Measurements from ENCODE around the gene GNA12.

GNA12 gene

GRCh38 chr7:2821161-2821841 lies 22.8 kb downstream of the GNA12 start:
- Histone ChIP-seq H3K27me3 (replicated peaks; ENCODE audit: control insufficient read depth, insufficient read depth, low read length) (no peaks in the 10 kb centered on the region), H3K9ac (ENCODE audit: low read length) (peak overlapping the region; percentile 36), H3K4me3 (ENCODE audit: low read length) (no peak overlapping the region), H3K9me3 (ENCODE audit: control insufficient read depth, low read length) (no peaks in the 10 kb centered on the region), H3K36me3 (ENCODE audit: control insufficient read depth, insufficient read depth, low read length, severe bottlenecking) (no peaks in the 10 kb centered on the region), H3K4me1 (ENCODE audit: control insufficient read depth, insufficient read depth, low read length) (peaks cover 72% of the 10 kb centered on the region)
- peak; percentile 45 for DNase-seq (ENCODE audit: low read depth)

DNA sequence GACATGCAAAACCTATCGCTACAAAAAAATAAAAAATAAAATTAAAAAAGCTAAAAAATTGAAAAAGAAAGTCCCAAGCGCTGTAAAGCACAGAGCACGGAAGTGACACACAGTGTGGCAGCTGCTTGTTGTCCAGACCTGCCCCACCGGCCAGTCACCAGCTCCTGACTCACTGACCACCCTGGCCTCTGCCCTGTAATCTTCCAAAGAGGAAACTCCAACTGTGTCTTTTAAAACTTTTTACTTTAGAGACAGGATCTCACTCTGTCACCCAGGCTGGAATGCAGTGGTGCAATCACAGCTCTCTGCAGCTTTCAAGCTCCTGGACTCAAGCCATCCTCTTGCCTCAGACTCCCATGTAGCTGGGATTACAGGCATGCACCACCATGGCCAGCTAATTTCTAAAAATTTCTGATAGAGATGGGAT lies 23.6 kb downstream of the GNA12 start:
- no peaks in the 10 kb centered on the region for H3K36me3 ChIP-seq (ENCODE audit: control insufficient read depth, insufficient read depth, low read length, severe bottlenecking)
- H3K4me1 ChIP-seq (ENCODE audit: control insufficient read depth, insufficient read depth, low read length): peaks cover 71% of the 10 kb centered on the region
- no peaks in the 10 kb centered on the region for H3K27me3 ChIP-seq (replicated peaks; ENCODE audit: control insufficient read depth, insufficient read depth, low read length)
- H3K4me3 ChIP-seq (ENCODE audit: low read length): no peak overlapping the region
- no peaks in the 10 kb centered on the region for H3K9me3 ChIP-seq (ENCODE audit: control insufficient read depth, low read length)
- H3K9ac ChIP-seq (ENCODE audit: low read length): peak overlapping the region; percentile 50
- DNase-seq (ENCODE audit: low read depth): peak; percentile 94

DNA sequence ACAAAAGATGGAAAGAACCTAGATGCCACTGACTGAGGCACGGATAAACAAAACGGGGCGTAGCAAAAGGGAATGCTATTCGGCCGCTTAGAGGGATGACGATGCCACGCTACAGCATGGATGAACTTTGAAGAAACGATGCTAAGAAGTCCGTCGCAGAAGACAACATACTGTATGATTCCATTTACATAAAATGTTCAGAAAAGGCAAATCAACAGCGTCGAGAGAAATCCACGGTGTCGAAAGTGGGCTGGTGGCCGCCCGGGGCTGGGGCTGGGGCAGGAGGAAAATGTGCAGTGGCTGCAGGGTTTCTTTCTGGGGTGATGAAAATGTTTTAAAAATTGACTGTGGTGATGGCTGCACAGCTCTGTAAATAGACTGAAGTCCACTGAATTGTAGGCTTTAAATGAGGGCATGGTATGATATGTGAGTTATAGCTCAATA lies 24.1 kb downstream of the GNA12 start:
- Histone ChIP-seq H3K4me3 (ENCODE audit: low read length) (no peak overlapping the region), H3K9ac (ENCODE audit: low read length) (peak overlapping the region; percentile 50), H3K36me3 (ENCODE audit: control insufficient read depth, insufficient read depth, low read length, severe bottlenecking) (no peaks in the 10 kb centered on the region), H3K9me3 (ENCODE audit: control insufficient read depth, low read length) (no peaks in the 10 kb centered on the region), H3K27me3 (replicated peaks; ENCODE audit: control insufficient read depth, insufficient read depth, low read length) (no peaks in the 10 kb centered on the region), H3K4me1 (ENCODE audit: control insufficient read depth, insufficient read depth, low read length) (peaks cover 71% of the 10 kb centered on the region)
- DNase-seq (ENCODE audit: low read depth): no peak

DNA sequence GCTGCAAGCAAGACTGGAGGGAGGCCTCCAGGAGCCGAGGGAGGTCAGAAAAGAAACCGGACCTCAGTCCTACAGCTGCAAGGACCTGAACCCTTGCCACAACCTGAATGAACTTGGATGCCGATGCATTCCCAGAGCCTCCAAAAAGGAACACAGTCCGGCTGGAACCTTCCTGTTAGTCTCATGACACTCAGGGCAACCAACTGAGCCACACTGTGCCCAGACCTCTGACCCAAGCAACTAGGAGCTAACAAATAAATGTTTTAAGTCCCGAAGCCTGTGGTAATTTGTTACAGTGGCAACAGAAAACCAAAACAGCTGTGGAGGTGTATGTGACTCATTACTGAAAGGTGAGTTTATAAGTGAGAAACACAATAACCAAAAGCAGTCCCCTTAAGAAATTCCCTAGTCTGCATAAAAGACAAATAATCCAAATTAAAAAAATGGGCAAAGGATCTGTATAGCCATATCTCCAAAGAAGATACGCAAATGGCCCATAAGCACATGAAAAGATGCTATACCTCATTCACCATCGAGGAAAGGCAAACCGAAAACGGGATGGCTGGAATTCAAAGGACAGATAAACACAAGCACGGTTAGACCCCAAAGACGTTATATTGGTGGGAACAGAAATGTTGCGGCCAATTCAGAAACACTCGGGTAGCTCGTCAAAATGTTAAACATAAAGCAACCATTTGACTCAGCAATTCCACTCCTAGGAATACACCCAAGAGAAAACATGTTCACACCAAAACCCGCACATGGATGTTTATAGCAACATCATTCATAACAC lies 24.8 kb downstream of the GNA12 start:
- Histone ChIP-seq H3K36me3 (ENCODE audit: control insufficient read depth, insufficient read depth, low read length, severe bottlenecking) (no peaks in the 10 kb centered on the region), H3K27me3 (replicated peaks; ENCODE audit: control insufficient read depth, insufficient read depth, low read length) (no peaks in the 10 kb centered on the region), H3K4me1 (ENCODE audit: control insufficient read depth, insufficient read depth, low read length) (peaks cover 75% of the 10 kb centered on the region), H3K9me3 (ENCODE audit: control insufficient read depth, low read length) (no peaks in the 10 kb centered on the region), H3K4me3 (ENCODE audit: low read length) (no peak overlapping the region), H3K9ac (ENCODE audit: low read length) (peak overlapping the region; percentile 50)
- no peak for DNase-seq (ENCODE audit: low read depth)

DNA sequence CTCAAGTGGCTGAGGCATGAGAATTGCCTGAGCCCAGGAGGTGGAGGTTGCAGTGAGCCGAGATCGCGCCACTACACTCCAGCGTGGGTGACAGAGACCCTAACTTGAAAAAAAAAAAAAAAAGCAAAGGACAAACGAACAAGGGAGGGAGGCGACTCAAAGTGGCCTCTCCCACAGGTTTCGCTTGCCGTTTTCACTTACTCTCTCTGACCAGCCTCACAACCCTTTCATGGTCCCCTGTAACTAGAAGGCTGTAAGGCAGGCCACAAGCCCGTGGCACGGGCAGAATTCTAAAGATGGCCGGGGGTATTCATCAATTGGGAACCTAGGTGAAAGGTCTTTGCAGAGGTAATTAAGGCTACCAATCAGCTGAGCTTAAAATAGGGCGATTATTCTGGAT lies 25.5 kb downstream of the GNA12 start:
- no peak overlapping the region for H3K9ac ChIP-seq (ENCODE audit: low read length)
- no peak overlapping the region for H3K4me3 ChIP-seq (ENCODE audit: low read length)
- no peak for DNase-seq (ENCODE audit: low read depth)
- no peaks in the 10 kb centered on the region for H3K36me3 ChIP-seq (ENCODE audit: control insufficient read depth, insufficient read depth, low read length, severe bottlenecking)
- no peaks in the 10 kb centered on the region for H3K27me3 ChIP-seq (replicated peaks; ENCODE audit: control insufficient read depth, insufficient read depth, low read length)
- no peaks in the 10 kb centered on the region for H3K9me3 ChIP-seq (ENCODE audit: control insufficient read depth, low read length)
- H3K4me1 ChIP-seq (ENCODE audit: control insufficient read depth, insufficient read depth, low read length): peaks cover 75% of the 10 kb centered on the region

DNA sequence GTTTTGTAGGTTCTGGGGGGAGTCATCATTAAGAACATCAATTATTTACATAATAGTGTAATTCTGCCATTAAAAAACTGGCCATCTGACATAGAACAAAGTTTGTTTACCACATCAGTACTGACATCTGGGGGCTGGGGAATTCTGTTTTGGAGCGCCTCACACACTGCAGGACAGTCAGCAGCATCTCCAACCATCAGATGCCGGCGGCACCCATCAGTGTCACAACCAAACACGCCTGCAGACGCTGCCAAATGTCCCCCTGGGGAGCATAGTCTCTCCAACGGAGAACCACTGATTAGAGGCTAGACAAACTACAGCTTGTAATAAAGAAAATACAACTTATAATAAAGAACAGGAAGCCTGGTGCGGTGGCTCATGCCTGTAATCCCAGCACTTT lies 26.0 kb downstream of the GNA12 start:
- H3K4me1 ChIP-seq (ENCODE audit: control insufficient read depth, insufficient read depth, low read length): peaks cover 75% of the 10 kb centered on the region
- H3K9me3 ChIP-seq (ENCODE audit: control insufficient read depth, low read length): no peaks in the 10 kb centered on the region
- H3K9ac ChIP-seq (ENCODE audit: low read length): no peak overlapping the region
- H3K4me3 ChIP-seq (ENCODE audit: low read length): no peak overlapping the region
- H3K27me3 ChIP-seq (replicated peaks; ENCODE audit: control insufficient read depth, insufficient read depth, low read length): no peaks in the 10 kb centered on the region
- H3K36me3 ChIP-seq (ENCODE audit: control insufficient read depth, insufficient read depth, low read length, severe bottlenecking): no peaks in the 10 kb centered on the region
- no peak for DNase-seq (ENCODE audit: low read depth)

- no peaks in the 10 kb centered on the region for H3K27me3 ChIP-seq (replicated peaks; ENCODE audit: control insufficient read depth, insufficient read depth, low read length)
- peaks cover 75% of the 10 kb centered on the region for H3K4me1 ChIP-seq (ENCODE audit: control insufficient read depth, insufficient read depth, low read length)
- H3K9ac ChIP-seq (ENCODE audit: low read length): no peak overlapping the region
- H3K9me3 ChIP-seq (ENCODE audit: control insufficient read depth, low read length): no peaks in the 10 kb centered on the region
- H3K36me3 ChIP-seq (ENCODE audit: control insufficient read depth, insufficient read depth, low read length, severe bottlenecking): no peaks in the 10 kb centered on the region
- H3K4me3 ChIP-seq (ENCODE audit: low read length): no peak overlapping the region
- no peak for DNase-seq (ENCODE audit: low read depth)
Measured at GRCh38 chr7:2817456-2817855, 26.7 kb downstream of the GNA12 start.

DNA sequence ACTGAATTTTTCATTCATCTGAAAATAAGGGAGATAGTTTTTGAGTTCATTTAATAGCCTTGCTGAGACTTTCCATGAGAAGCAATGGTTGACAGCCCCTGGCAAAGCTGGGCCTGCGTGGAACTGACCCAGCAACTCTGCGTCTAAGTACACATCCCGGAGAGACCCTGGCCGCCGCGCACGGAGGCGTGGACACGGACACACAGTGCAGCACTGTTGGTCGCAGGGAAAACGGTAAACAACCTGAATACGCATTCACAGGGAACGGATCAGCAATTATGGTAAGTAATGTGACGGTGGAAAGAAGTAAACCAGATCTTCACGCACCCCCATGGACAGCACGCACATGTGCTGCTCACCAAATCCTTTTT lies 28.2 kb downstream of the GNA12 start:
- Histone ChIP-seq H3K9ac (ENCODE audit: low read length) (no peak overlapping the region), H3K27me3 (replicated peaks; ENCODE audit: control insufficient read depth, insufficient read depth, low read length) (no peaks in the 10 kb centered on the region), H3K9me3 (ENCODE audit: control insufficient read depth, low read length) (no peaks in the 10 kb centered on the region), H3K4me1 (ENCODE audit: control insufficient read depth, insufficient read depth, low read length) (peaks cover 73% of the 10 kb centered on the region), H3K36me3 (ENCODE audit: control insufficient read depth, insufficient read depth, low read length, severe bottlenecking) (no peaks in the 10 kb centered on the region), H3K4me3 (ENCODE audit: low read length) (no peak overlapping the region)
- DNase-seq (ENCODE audit: low read depth): no peak

- H3K9ac ChIP-seq (ENCODE audit: low read length): peak overlapping the region; percentile 73
- no peak overlapping the region for H3K4me3 ChIP-seq (ENCODE audit: low read length)
- no peaks in the 10 kb centered on the region for H3K27me3 ChIP-seq (replicated peaks; ENCODE audit: control insufficient read depth, insufficient read depth, low read length)
- no peaks in the 10 kb centered on the region for H3K36me3 ChIP-seq (ENCODE audit: control insufficient read depth, insufficient read depth, low read length, severe bottlenecking)
- no peaks in the 10 kb centered on the region for H3K9me3 ChIP-seq (ENCODE audit: control insufficient read depth, low read length)
- H3K4me1 ChIP-seq (ENCODE audit: control insufficient read depth, insufficient read depth, low read length): peaks cover 75% of the 10 kb centered on the region
- DNase-seq (ENCODE audit: low read depth): no peak
Measured at GRCh38 chr7:2814946-2815874, 28.9 kb downstream of the GNA12 start.

- Histone ChIP-seq H3K9ac (ENCODE audit: low read length) (peak overlapping the region; percentile 73), H3K27me3 (replicated peaks; ENCODE audit: control insufficient read depth, insufficient read depth, low read length) (no peaks in the 10 kb centered on the region), H3K4me1 (ENCODE audit: control insufficient read depth, insufficient read depth, low read length) (peaks cover 72% of the 10 kb centered on the region), H3K9me3 (ENCODE audit: control insufficient read depth, low read length) (no peaks in the 10 kb centered on the region), H3K4me3 (ENCODE audit: low read length) (peak overlapping the region; percentile 68), H3K36me3 (ENCODE audit: control insufficient read depth, insufficient read depth, low read length, severe bottlenecking) (no peaks in the 10 kb centered on the region)
- DNase-seq (ENCODE audit: low read depth): no peak
Measured at GRCh38 chr7:2814186-2814945, 29.7 kb downstream of the GNA12 start.
